ENCODE measurements around the gene BEST4.

Gene BEST4

DNA sequence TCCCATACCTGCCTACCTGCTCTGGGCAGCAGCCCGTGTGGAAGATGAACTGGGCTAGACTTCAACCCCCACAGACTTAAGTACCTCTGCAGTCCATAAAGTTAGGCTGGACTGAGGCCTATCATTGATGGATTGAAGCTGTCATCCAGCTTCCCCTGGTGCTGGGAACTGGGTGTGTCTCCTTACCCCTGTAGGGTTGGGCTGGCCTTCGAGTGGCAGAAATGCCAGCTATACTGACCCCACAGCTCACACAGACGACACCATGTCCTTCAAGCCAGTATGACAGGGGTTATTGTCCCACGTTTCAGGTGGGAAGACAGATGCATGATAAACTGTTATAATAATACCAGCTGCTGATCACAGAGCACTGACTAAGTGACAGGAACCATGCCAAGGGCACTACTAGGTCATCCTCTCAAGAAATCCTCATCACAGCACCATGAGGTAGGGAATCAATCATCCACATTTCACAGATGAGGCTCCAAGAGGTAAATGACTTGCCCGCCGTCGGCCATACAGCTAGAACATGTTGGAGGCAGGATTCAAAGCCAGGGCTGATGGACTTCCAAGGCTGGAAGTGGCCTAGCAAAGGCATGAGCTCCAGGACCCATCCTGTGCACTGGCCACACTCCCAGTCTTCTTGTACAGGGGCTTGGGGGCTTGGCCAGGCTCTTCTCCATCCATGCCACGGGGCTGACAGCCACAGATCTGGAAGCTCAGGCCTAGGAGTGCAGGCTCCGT, at the start of gene BEST4:
Gene BEST4 (minus strand): TSS at position 51 of the 741 bp plus-strand sequence. CDS start 465 bp downstream, outside the sequence.
- no peaks in the 10 kb centered on the region for H3K9me3 ChIP-seq (ENCODE audit: control insufficient read depth, low read length)
- H3K4me3 ChIP-seq (ENCODE audit: low read length) = no peak within 1 kb of the TSS
- peaks cover 32% of the 10 kb centered on the region for H3K4me1 ChIP-seq (ENCODE audit: control insufficient read depth, insufficient read depth, low read length)
- H3K9ac ChIP-seq (ENCODE audit: low read length) = no peak within 1 kb of the TSS
- no peaks in the 10 kb centered on the region for H3K36me3 ChIP-seq (ENCODE audit: control insufficient read depth, insufficient read depth, low read length)
- peaks cover 3% of the 10 kb centered on the region for H3K27me3 ChIP-seq (ENCODE audit: control insufficient read depth, insufficient read depth, low read length)

DNA sequence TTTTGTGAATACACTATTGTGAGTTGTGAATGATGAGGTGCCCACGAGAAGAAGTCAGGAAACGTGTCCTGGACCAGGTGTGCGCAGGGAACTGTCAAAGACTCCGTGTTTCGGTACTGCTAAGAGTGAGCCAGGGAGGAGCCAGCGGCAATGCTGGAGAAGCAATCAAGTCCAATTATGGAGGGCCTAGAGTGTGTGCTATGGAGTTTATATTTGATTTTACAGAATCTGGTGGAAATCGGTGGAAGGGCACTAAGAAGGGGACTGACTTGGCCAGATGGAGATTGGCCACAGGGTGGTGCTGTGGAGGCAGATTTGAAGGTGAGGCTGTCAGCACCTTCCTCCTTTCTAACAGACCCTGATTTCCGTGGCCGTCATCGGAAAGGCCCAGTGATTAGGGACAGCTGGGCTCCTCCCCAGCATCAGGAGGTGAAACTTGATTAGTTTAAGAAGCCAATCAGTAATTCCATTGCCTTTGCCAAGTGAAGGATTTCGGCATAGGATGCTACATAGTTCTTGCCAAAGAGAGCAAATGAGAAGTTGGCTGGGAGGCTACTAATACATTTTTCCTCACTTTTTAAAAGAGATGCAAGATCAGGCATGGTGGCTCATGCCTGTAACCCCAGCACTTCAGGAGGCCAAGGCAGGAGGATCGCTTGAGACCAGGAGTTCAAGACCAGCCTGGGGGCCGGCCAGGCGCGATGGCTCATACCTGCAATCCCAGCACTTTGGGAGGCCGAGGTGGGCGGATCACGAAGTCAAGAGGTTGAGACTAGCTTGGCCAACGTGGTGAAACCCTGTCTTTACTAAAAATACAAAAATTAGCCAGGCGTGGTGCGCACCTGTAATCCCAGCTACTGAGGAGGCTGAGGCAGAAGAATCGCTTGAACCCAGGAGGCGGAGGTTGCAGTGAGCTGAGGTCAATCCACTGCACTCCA, 48.0 kb upstream of the BEST4 start:
- Histone ChIP-seq H3K27me3 (ENCODE audit: control insufficient read depth, insufficient read depth, low read length) (no peaks in the 10 kb centered on the region), H3K9me3 (ENCODE audit: control insufficient read depth, low read length) (no peaks in the 10 kb centered on the region), H3K4me1 (ENCODE audit: control insufficient read depth, insufficient read depth, low read length) (peaks cover 6% of the 10 kb centered on the region), H3K36me3 (ENCODE audit: control insufficient read depth, insufficient read depth, low read length) (no peaks in the 10 kb centered on the region), H3K9ac (ENCODE audit: low read length) (peak overlapping the region; percentile 11), H3K4me3 (ENCODE audit: low read length) (no peak overlapping the region)

DNA sequence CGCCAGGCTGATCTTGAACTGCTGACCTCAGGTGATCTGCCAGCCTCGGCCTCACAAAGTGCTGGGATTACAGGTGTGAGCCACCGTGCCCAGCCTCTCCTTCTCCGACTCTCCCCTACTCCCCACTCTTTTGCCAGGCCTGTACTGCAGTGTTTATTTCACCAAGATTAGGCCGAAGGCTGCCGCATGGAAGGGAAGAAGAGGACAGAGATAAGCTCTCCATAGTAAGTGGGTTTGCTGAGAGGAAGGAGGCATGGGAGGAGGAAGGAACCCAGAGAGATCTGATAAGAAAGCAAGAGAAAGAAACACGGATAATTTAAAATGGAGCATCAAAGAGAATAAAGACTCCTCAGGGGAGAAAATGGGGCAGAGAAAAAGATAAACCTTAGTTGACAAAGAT, 46.4 kb upstream of the BEST4 start:
- no peak overlapping the region for H3K9ac ChIP-seq (ENCODE audit: low read length)
- no peaks in the 10 kb centered on the region for H3K9me3 ChIP-seq (ENCODE audit: control insufficient read depth, low read length)
- no peak overlapping the region for H3K4me3 ChIP-seq (ENCODE audit: low read length)
- peaks cover 6% of the 10 kb centered on the region for H3K4me1 ChIP-seq (ENCODE audit: control insufficient read depth, insufficient read depth, low read length)
- H3K27me3 ChIP-seq (ENCODE audit: control insufficient read depth, insufficient read depth, low read length) = no peaks in the 10 kb centered on the region
- H3K36me3 ChIP-seq (ENCODE audit: control insufficient read depth, insufficient read depth, low read length) = no peaks in the 10 kb centered on the region

DNA sequence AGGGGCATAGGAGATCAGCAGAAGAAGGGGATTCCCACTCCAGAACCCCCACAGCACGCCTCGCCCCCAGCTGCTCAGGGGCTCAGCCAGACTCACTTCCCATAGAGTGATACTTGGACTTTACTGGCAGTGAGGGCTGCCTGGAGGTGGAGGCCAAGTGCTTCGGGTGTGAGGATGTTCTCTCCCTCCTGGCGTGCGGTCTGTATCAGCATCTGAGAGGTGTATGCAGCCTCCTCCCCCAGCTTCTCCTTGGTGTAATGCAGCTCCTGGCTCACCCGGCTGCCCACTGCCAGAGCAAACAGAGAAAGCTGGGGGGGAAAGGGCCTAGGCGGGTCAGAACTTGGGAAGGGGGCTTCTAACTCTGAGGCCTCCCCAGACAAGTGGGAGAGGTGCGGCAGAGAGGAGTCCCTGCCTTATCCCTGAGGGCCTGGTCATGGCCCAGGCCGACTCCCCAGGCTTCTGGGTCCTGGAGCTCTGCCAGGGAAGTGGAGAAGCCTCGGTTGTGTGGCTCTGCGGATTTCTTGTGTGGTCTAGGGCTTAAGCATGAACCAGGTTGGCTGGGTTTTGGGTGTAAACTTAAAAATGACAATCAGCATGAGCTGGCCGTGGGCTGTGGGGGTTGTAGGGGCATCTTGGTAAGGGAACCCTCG, 44.2 kb upstream of the BEST4 start:
- no peak overlapping the region for H3K4me3 ChIP-seq (ENCODE audit: low read length)
- no peaks in the 10 kb centered on the region for H3K36me3 ChIP-seq (ENCODE audit: control insufficient read depth, insufficient read depth, low read length)
- no peak overlapping the region for H3K9ac ChIP-seq (ENCODE audit: low read length)
- no peaks in the 10 kb centered on the region for H3K9me3 ChIP-seq (ENCODE audit: control insufficient read depth, low read length)
- H3K27me3 ChIP-seq (ENCODE audit: control insufficient read depth, insufficient read depth, low read length) = no peaks in the 10 kb centered on the region
- H3K4me1 ChIP-seq (ENCODE audit: control insufficient read depth, insufficient read depth, low read length) = peaks cover 6% of the 10 kb centered on the region

DNA sequence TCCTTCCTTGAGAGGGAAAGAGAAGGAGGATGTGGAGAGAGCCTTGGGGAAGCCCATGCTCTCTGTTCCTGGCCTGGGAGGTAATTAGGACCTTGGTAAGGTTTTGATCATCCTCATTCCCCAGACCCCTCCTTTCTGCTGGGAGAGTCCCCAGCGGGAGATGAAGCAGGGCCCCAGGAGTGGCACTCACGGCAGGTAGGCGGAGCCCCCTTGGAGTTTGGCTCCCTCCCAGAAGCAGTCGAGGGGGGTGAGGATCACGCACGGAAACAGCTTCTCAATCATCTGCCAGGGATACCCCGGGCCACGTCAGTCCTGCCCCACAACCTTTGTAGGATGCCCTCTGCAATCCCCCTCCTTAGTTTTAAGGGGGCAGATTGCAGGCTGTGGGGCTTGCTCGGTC, 43.5 kb upstream of the BEST4 start:
- Histone ChIP-seq H3K9me3 (ENCODE audit: control insufficient read depth, low read length) (no peaks in the 10 kb centered on the region), H3K27me3 (ENCODE audit: control insufficient read depth, insufficient read depth, low read length) (no peaks in the 10 kb centered on the region), H3K9ac (ENCODE audit: low read length) (no peak overlapping the region), H3K4me3 (ENCODE audit: low read length) (no peak overlapping the region), H3K36me3 (ENCODE audit: control insufficient read depth, insufficient read depth, low read length) (no peaks in the 10 kb centered on the region), H3K4me1 (ENCODE audit: control insufficient read depth, insufficient read depth, low read length) (peaks cover 6% of the 10 kb centered on the region)

DNA sequence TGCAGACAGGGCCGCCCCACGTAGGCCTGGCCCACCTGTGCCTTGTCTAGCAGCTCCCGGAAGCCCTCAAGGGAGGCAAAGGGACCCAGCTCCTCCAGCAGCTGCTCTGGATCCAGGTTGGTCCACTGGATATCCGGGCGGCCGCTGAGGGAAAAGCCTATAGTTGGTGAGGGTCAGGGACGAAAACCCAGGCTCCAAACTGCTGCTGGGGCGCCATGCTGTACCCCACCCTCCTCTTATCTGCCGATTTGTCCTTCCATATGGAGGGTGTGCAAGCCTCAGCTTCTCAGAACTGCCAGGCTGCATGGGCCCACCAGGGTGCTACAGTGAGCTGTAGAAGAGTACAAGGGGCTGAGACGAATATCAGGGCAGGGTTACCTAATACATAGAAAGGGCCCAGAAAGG, 42.9 kb upstream of the BEST4 start:
- H3K4me1 ChIP-seq (ENCODE audit: control insufficient read depth, insufficient read depth, low read length) = peaks cover 4% of the 10 kb centered on the region
- H3K9ac ChIP-seq (ENCODE audit: low read length) = no peak overlapping the region
- no peaks in the 10 kb centered on the region for H3K9me3 ChIP-seq (ENCODE audit: control insufficient read depth, low read length)
- no peak overlapping the region for H3K4me3 ChIP-seq (ENCODE audit: low read length)
- no peaks in the 10 kb centered on the region for H3K27me3 ChIP-seq (ENCODE audit: control insufficient read depth, insufficient read depth, low read length)
- H3K36me3 ChIP-seq (ENCODE audit: control insufficient read depth, insufficient read depth, low read length) = no peaks in the 10 kb centered on the region

DNA sequence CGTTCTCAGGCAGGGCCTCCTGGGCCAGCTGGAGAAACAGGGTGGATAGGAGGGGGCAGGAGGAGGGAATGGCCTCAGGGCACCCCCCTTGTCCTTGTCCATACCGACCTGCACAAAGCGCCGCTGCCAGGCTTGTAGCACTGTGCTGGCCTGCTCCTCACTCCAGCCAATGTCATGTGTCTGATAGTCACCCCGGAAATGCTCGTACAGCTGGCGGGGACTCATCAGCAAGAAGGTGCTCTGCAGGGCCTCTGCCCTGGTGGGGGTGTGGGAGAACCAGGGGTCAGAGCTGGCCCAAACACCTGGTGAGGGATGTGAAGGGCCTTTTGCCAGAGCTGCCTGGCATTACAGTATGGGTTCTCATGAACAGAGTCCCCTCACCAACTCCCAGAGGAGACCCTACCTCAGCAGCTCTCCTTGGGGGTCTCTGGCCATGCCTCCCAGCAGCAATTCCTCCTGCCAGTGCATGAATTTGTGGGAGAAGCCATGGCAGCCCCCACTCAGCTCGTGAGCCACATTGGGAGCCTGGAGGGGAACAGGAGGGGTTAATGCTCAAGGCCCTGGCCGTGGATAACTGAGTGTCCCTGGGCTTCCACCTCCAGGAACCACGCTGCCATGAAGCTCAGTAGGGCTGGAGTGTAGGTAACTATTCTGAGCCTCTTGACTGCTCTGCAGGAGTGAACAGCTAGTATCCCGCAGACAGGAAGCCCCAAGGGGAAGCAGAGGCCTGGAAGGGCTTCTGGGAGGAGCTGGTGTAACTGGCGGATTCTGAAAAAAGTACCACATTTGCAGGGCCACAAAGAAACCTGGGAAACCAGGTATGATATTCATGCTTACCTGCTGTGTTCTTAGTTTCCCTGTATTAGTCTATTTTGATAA, 41.8 kb upstream of the BEST4 start:
- H3K27me3 ChIP-seq (ENCODE audit: control insufficient read depth, insufficient read depth, low read length) = no peaks in the 10 kb centered on the region
- no peaks in the 10 kb centered on the region for H3K4me1 ChIP-seq (ENCODE audit: control insufficient read depth, insufficient read depth, low read length)
- no peaks in the 10 kb centered on the region for H3K9me3 ChIP-seq (ENCODE audit: control insufficient read depth, low read length)
- H3K4me3 ChIP-seq (ENCODE audit: low read length) = no peak overlapping the region
- no peak overlapping the region for H3K9ac ChIP-seq (ENCODE audit: low read length)
- H3K36me3 ChIP-seq (ENCODE audit: control insufficient read depth, insufficient read depth, low read length) = no peaks in the 10 kb centered on the region

DNA sequence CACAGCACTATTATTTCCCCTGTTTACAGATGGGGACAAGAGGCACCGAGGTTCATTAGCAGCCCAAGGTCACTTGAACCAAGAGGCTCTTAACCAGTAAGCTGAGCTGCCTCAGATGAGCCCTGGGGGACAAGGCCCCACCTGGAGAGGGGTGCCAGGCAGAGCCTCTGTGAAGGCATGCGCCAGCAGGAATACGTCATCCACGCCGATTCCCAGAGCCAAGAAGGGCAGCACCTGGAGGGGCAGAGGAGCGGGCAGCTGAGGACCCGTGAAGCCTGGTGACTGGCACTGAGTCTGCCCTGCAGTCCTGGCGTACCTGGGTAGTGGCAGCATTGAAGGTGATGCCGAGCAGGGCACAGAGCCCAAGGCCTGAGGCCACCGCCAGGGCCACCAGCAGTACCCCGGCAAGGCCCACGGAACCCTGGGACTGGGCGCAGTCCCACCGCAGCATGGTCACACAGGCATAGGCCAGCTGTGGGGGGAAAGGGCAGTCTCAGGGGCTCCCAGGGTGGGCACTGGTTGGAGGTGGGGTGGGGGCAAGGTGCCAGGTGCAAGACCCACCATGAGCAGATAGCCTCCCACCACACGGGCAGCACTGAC, 41.0 kb upstream of the BEST4 start:
- H3K9ac ChIP-seq (ENCODE audit: low read length) = no peak overlapping the region
- H3K4me1 ChIP-seq (ENCODE audit: control insufficient read depth, insufficient read depth, low read length) = no peaks in the 10 kb centered on the region
- no peaks in the 10 kb centered on the region for H3K36me3 ChIP-seq (ENCODE audit: control insufficient read depth, insufficient read depth, low read length)
- H3K27me3 ChIP-seq (ENCODE audit: control insufficient read depth, insufficient read depth, low read length) = no peaks in the 10 kb centered on the region
- H3K9me3 ChIP-seq (ENCODE audit: control insufficient read depth, low read length) = no peaks in the 10 kb centered on the region
- no peak overlapping the region for H3K4me3 ChIP-seq (ENCODE audit: low read length)

DNA sequence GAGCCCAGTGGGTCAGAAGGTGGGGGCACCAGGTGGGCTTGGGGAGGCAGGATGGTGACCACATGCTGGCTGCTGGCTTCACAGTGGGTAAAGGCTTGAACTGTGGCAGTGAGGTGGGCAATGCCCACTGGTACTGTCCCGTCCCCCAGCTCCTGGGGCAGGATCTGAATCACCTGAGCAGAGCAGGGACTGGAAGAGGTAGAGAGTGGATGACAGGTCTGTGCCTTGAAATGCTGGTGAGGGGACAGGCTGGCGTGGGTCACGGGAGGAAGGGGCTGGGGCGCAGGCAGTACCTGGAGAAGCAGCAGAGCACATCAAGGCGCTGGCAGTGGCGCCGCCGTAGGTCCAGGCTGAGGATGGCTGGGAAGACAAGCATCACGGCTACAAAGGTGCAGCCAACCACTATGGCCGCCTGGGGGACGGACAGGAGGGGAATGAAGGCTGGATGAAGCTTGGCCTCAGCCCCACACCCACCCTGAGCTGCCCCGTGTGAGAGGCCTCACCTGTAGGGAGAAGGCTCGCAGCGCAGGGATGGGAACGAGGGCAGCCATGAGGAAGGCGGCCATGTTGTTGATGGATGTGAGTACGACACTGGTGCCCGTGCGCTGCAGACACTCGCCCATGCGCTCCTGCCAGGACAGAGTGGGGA, 40.2 kb upstream of the BEST4 start:
- Histone ChIP-seq H3K4me3 (ENCODE audit: low read length) (no peak overlapping the region), H3K36me3 (ENCODE audit: control insufficient read depth, insufficient read depth, low read length) (no peaks in the 10 kb centered on the region), H3K4me1 (ENCODE audit: control insufficient read depth, insufficient read depth, low read length) (no peaks in the 10 kb centered on the region), H3K27me3 (ENCODE audit: control insufficient read depth, insufficient read depth, low read length) (no peaks in the 10 kb centered on the region), H3K9me3 (ENCODE audit: control insufficient read depth, low read length) (no peaks in the 10 kb centered on the region), H3K9ac (ENCODE audit: low read length) (no peak overlapping the region)

DNA sequence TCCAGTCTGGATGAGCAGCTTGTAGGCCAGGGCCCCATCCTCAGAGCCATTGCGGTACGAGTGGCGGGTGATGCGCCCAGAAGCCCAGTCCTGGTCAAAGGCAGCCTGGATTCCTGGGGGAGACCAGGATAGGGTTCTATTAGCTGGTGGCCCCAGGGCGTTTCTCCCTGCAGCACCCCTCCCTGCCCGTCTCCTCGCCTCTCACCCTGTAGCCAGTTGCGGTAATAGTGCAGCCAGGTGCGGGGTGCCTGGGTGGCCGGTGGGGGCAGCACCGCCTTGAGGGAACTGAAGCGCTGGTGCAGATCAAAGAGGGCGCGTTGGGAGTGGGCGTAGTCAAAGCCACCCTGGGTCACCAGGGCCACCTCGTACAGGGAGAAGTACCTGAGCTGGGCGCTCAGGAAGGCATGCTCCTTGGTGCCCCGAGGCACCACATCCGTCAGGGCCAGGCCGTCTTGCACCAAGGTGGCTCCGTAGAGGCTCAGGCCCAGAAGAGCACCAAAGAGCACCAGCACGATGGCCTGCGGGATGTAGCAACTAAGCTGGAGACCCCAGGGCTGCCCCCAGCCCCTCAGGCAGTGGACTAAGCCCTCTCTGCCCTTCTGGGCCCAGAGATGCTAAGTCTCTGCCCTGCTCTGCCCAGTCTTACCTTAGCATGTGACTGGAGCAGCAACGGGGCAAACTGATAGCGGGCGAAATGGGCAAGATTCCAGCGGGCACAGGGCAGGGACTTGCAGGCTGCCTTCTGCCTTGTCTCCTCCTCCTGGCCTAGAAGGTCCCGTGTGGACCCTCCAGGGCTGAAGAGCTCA, 39.4 kb upstream of the BEST4 start:
- no peaks in the 10 kb centered on the region for H3K9me3 ChIP-seq (ENCODE audit: control insufficient read depth, low read length)
- no peaks in the 10 kb centered on the region for H3K27me3 ChIP-seq (ENCODE audit: control insufficient read depth, insufficient read depth, low read length)
- H3K9ac ChIP-seq (ENCODE audit: low read length) = no peak overlapping the region
- H3K36me3 ChIP-seq (ENCODE audit: control insufficient read depth, insufficient read depth, low read length) = no peaks in the 10 kb centered on the region
- H3K4me3 ChIP-seq (ENCODE audit: low read length) = no peak overlapping the region
- no peaks in the 10 kb centered on the region for H3K4me1 ChIP-seq (ENCODE audit: control insufficient read depth, insufficient read depth, low read length)

Measured in mucosa of stomach (tissue), 1 donor.